ENCODE results near the gene USP13. TPM values are rescaled to one million over a fixed set of nuclear protein-coding genes. Genes with fewer than 3 reads are reported as not detected.

The USP13 gene
- total RNA-seq, 1 experiment from 2014 or later: 27.8 TPM

GRCh38 chr3:179769411-179770247 lies 116.8 kb downstream of the USP13 start:
- Histone ChIP-seq H3K36me3 (ENCODE audit: control insufficient read depth, insufficient read depth, low read length) (no peaks in the 10 kb centered on the region), H3K4me3 (ENCODE audit: low read depth in 2 of 2, low read length in 2 of 2) (no peak overlapping the region), H3K4me1 (ENCODE audit: control insufficient read depth, insufficient read depth, low read length) (no peaks in the 10 kb centered on the region), H3K9me3 (ENCODE audit: control insufficient read depth, insufficient read depth, low read depth, low read length) (no peaks in the 10 kb centered on the region), H3K27me3 (ENCODE audit: control insufficient read depth, insufficient read depth, low read length) (no peaks in the 10 kb centered on the region), H3K27ac (ENCODE audit: low read length) (no peak overlapping the region)
- no peak for ATAC-seq
- DNase-seq (ENCODE audit: low read depth, low spot score): no peak
- POLR2A ChIA-PET: no interaction called here
- no peak for TF ChIP-seq CTCF (IDR thresholded peaks at IDR 0.05)
- no peak for TF ChIP-seq SIN3A (IDR thresholded peaks at IDR 0.05; ENCODE audit: borderline replicate concordance, insufficient read depth, low read depth, low read length)
- TF ChIP-seq POLR2AphosphoS5 (IDR thresholded peaks at IDR 0.05; ENCODE audit: low read depth, low read length): no peak
- no peak for TF ChIP-seq REST (IDR thresholded peaks at IDR 0.05; ENCODE audit: insufficient read depth in 1 of 2, low read depth in 2 of 2, low read length in 1 of 2)
- CTCF ChIA-PET: no interaction called here
- in situ Hi-C loops (cut with HindIII; ENCODE audit: low pct_unique_long_range_greater_than_20kb, low sequenced_read_pairs) (no loop called here), intact Hi-C loops (cut with micrococcal nuclease; ENCODE audit: unreplicated experiment) (no loop called here)
- no TSS peak for BruUV-seq (replicated peaks)

DNA sequence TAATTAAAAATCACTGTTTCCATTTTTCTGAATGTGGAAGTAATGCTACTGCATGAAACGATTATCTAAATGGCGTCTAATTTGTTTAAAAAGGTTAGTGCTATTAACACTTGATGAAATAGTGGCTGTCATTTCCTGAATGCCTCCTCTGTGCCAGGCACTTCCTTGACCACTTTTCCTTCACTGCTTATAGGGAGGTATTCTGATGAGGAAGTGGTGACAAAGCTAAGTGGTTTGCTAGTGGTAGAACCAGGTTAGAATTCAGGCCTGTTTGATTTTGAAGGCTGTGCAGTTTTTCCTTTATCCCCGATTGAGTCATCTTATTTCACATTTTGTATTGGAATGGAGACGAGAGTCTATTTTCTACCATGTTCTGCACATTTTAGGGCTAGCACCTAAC lies 119.0 kb downstream of the USP13 start:
- Histone ChIP-seq H3K27ac (ENCODE audit: low read length) (no peak overlapping the region), H3K27me3 (ENCODE audit: control insufficient read depth, insufficient read depth, low read length) (no peaks in the 10 kb centered on the region), H3K36me3 (ENCODE audit: control insufficient read depth, insufficient read depth, low read length) (no peaks in the 10 kb centered on the region), H3K9me3 (ENCODE audit: control insufficient read depth, insufficient read depth, low read depth, low read length) (no peaks in the 10 kb centered on the region), H3K4me3 (ENCODE audit: low read depth in 2 of 2, low read length in 2 of 2) (no peak overlapping the region), H3K4me1 (ENCODE audit: control insufficient read depth, insufficient read depth, low read length) (no peaks in the 10 kb centered on the region)
- DNase-seq (ENCODE audit: low read depth, low spot score) (no peak), ATAC-seq (no peak)
- intact Hi-C loops (cut with micrococcal nuclease; ENCODE audit: unreplicated experiment): no loop called here
- POLR2A ChIA-PET: no interaction called here
- TSS peak; percentile 21 for BruUV-seq (replicated peaks)
- in situ Hi-C loops (cut with HindIII; ENCODE audit: low pct_unique_long_range_greater_than_20kb, low sequenced_read_pairs): no loop called here
- CTCF ChIA-PET: no interaction called here
- TF ChIP-seq TCF7L2 (IDR thresholded peaks at IDR 0.05; ENCODE audit: low read depth, low read length): no peak
- no peak for TF ChIP-seq SIN3A (IDR thresholded peaks at IDR 0.05; ENCODE audit: borderline replicate concordance, insufficient read depth, low read depth, low read length)
- no peak for TF ChIP-seq REST (IDR thresholded peaks at IDR 0.05; ENCODE audit: insufficient read depth in 1 of 2, low read depth in 2 of 2, low read length in 1 of 2)
- TF ChIP-seq CTCF (IDR thresholded peaks at IDR 0.05): no peak
- no peak for TF ChIP-seq POLR2AphosphoS5 (IDR thresholded peaks at IDR 0.05; ENCODE audit: low read depth, low read length)
